Upper lobe of left lung (tissue), 6 donors: ENCODE data around the gene STH. TPM values are rescaled to one million over a fixed set of nuclear protein-coding genes. Genes with fewer than 3 reads are reported as not detected.

Source experiments
- ATAC-seq, 2 donors: fragments of 200-7000 bp; cut with Tn5 transposase; one replicate each; pipeline ENCODE4 v1.9.1; 2022; ENCODE audit warnings: mild to moderate bottlenecking in 2 of 2, moderate library complexity in 2 of 2; ENCODE audit not compliant: low FRiP score in 2 of 2
- DNase-seq, 2 donors: peaks; one replicate each; pipeline ENCODE4 v3.0.0-alpha.2; 2019 to 2020
- H3K27ac ChIP-seq, 4 donors: fragments of 200-600 bp; sonication (generic); one replicate each; pipeline ENCODE4 v1.5.1; 2016 to 2019
- H3K27me3 ChIP-seq, 4 donors: fragments of 200-600 bp; sonication (generic); one replicate each; pipeline ENCODE4 v1.5.1; 2017 to 2019
- H3K36me3 ChIP-seq, 4 donors: fragments of 200-600 bp; sonication (generic); one replicate each; pipeline ENCODE4 v1.5.1; 2016 to 2019
- H3K4me1 ChIP-seq, 4 donors: fragments of 200-600 bp; sonication (generic); one replicate each; pipeline ENCODE4 v1.5.1; 2018 to 2019
- H3K4me3 ChIP-seq, 4 donors: fragments of 200-600 bp; sonication (generic); one replicate each; pipeline ENCODE4 v1.5.1; 2017 to 2019; ENCODE audit warnings: mild to moderate bottlenecking in 2 of 4, moderate library complexity in 1 of 4
- H3K9me3 ChIP-seq, 4 donors: fragments of 200-600 bp; sonication (generic); one replicate each; pipeline ENCODE4 v1.5.1; 2018 to 2019
- EP300 ChIP-seq, 4 donors: sonication (generic); formaldehyde crosslinking; IDR thresholded peaks; one replicate each; pipeline ENCODE4 v1.5.1; 2017; ENCODE audit warnings: antibody characterized with exemption in 4 of 4, control low read depth in 2 of 4
- POLR2A ChIP-seq, 4 donors: fragments of 450-650 bp; IDR thresholded peaks; one replicate each; pipeline ENCODE4 v1.5.1; 2016 to 2017; ENCODE audit warnings: antibody characterized with exemption in 4 of 4, mild to moderate bottlenecking in 2 of 4
- POLR2AphosphoS5 ChIP-seq, 2 donors: sonication (generic); formaldehyde crosslinking; IDR thresholded peaks; one replicate each; pipeline ENCODE4 v1.5.1; 2017; ENCODE audit warnings: antibody characterized with exemption in 2 of 2
- WGBS, 2 donors: methylation state at CpG; one replicate each; pipeline ENCODE4 v1.1.5; 2017 to 2018; 5-methylcytosine and 5-hydroxymethylcytosine counted together
- total RNA-seq, 6 donors: library from RNA; depleted of rRNA in 4 of 6; stranded (reverse); fragments of >200 nt in 4 of 6; gene quantifications; one replicate each; pipeline versions ENCODE4 v1.1.0 to v1.2.1, GENCODE V29; 2016 to 2021
- TF ChIP-seq, protein P1 (sequence below), 6 experiments: fragments of 450-650 bp in 4 of 6; fragments of 200-600 bp in 2 of 6; sonication (generic) in 2 of 6; IDR thresholded peaks; one replicate each; pipeline ENCODE4 v1.5.1; 2016 to 2019; ENCODE audit warnings: antibody characterized with exemption in 6 of 6
- donor health status: DM: no; HTN: no; CAD: no; lungs with moderate emphysema.
- donor health status: DM: no; HTN: yes; CAD: no; lungs with severe emphysema.

STH gene
- total RNA-seq, 6 donors from 2014 or later = not detected

DNA sequence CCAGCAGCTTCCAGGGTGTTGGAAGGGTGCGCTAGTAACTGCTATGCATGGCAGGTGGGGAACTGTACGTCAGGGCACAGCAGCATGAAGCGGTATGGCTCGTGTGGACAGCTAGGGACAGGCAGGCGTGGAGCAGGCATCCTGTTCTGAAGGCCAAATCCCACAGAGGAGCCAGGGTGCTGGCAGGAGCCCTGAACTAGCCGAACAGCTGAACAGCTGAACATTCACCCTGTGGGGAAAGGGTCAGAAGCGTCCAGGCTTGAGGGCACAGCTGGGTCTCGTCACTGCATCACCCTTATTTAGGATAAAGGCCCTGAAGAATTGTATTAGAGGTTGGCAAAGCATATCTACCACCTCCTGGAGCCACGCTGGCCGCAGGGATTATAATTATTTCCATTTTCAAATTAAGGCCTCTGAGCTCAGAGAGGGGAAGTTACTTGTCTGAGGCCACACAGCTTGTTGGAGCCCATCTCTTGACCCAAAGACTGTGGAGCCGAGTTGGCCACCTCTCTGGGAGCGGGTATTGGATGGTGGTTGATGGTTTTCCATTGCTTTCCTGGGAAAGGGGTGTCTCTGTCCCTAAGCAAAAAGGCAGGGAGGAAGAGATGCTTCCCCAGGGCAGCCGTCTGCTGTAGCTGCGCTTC is 3.3 kb upstream of the STH start:
- ATAC-seq = no peak
- H3K36me3 ChIP-seq = no peaks in the 10 kb centered on the region
- H3K4me3 ChIP-seq = no peak overlapping the region
- no peak overlapping the region for H3K27ac ChIP-seq
- no peaks in the 10 kb centered on the region for H3K4me1 ChIP-seq
- no peak for DNase-seq
- H3K9me3 ChIP-seq = no peaks in the 10 kb centered on the region
- H3K27me3 ChIP-seq = no peaks in the 10 kb centered on the region
- 79 to 80% methylated on average over 13 to 14 of the region's 14 CpGs for whole genome bisulfite sequencing, 2 donors
- TF ChIP-seq, protein P1, sequence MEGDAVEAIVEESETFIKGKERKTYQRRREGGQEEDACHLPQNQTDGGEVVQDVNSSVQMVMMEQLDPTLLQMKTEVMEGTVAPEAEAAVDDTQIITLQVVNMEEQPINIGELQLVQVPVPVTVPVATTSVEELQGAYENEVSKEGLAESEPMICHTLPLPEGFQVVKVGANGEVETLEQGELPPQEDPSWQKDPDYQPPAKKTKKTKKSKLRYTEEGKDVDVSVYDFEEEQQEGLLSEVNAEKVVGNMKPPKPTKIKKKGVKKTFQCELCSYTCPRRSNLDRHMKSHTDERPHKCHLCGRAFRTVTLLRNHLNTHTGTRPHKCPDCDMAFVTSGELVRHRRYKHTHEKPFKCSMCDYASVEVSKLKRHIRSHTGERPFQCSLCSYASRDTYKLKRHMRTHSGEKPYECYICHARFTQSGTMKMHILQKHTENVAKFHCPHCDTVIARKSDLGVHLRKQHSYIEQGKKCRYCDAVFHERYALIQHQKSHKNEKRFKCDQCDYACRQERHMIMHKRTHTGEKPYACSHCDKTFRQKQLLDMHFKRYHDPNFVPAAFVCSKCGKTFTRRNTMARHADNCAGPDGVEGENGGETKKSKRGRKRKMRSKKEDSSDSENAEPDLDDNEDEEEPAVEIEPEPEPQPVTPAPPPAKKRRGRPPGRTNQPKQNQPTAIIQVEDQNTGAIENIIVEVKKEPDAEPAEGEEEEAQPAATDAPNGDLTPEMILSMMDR (IDR thresholded peaks at IDR 0.05) = no peak
- TF ChIP-seq POLR2AphosphoS5 (IDR thresholded peaks at IDR 0.05) = no peak
- no peak for TF ChIP-seq EP300 (IDR thresholded peaks at IDR 0.05)
- TF ChIP-seq POLR2A (IDR thresholded peaks at IDR 0.05) = no peak

DNA sequence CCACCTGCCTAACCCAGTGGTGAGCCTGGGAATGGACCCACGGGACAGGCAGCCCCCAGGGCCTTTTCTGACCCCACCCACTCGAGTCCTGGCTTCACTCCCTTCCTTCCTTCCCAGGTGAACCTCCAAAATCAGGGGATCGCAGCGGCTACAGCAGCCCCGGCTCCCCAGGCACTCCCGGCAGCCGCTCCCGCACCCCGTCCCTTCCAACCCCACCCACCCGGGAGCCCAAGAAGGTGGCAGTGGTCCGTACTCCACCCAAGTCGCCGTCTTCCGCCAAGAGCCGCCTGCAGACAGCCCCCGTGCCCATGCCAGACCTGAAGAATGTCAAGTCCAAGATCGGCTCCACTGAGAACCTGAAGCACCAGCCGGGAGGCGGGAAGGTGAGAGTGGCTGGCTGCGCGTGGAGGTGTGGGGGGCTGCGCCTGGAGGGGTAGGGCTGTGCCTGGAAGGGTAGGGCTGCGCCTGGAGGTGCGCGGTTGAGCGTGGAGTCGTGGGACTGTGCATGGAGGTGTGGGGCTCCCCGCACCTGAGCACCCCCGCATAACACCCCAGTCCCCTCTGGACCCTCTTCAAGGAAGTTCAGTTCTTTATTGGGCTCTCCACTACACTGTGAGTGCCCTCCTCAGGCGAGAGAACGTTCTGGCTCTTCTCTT is 2.6 kb upstream of the STH start:
- Histone ChIP-seq H3K27me3 (no peaks in the 10 kb centered on the region), H3K36me3 (no peaks in the 10 kb centered on the region), H3K4me1 (no peaks in the 10 kb centered on the region), H3K4me3 (no peak overlapping the region), H3K9me3 (no peaks in the 10 kb centered on the region), H3K27ac (no peak overlapping the region)
- WGBS, 2 donors = 81 to 84% methylated on average over 27 to 31 of the region's 31 CpGs
- ATAC-seq = no peak
- TF ChIP-seq POLR2AphosphoS5 (IDR thresholded peaks at IDR 0.05) = no peak
- no peak for TF ChIP-seq EP300 (IDR thresholded peaks at IDR 0.05)
- TF ChIP-seq, protein P1 (IDR thresholded peaks at IDR 0.05) = no peak
- no peak for TF ChIP-seq POLR2A (IDR thresholded peaks at IDR 0.05)
- no peak for DNase-seq

DNA sequence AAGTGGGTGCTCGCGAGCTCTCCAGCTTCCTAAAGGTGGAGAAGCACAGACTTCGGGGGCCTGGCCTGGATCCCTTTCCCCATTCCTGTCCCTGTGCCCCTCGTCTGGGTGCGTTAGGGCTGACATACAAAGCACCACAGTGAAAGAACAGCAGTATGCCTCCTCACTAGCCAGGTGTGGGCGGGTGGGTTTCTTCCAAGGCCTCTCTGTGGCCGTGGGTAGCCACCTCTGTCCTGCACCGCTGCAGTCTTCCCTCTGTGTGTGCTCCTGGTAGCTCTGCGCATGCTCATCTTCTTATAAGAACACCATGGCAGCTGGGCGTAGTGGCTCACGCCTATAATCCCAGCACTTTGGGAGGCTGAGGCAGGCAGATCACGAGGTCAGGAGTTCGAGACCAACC is 1.9 kb upstream of the STH start:
- ATAC-seq = no peak
- 83 to 94% methylated on average over 12 to 13 of the region's 13 CpGs for WGBS, 2 donors

DNA sequence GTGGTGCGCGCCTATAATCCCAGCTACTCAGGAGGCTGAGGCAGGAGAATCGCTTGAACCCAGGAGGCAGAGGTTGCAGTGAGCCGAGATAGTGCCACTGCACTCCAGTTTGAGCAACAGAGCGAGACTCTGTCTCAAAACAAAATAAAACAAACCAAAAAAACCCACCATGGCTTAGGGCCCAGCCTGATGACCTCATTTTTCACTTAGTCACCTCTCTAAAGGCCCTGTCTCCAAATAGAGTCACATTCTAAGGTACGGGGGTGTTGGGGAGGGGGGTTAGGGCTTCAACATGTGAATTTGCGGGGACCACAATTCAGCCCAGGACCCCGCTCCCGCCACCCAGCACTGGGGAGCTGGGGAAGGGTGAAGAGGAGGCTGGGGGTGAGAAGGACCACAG is 1.4 kb upstream of the STH start:
- H3K4me1 ChIP-seq = peaks cover 0 to under 1% (median 0%) of the 10 kb centered on the region in 4 donors
- no peak for DNase-seq
- ATAC-seq = no peak
- no peaks in the 10 kb centered on the region for H3K27me3 ChIP-seq
- H3K27ac ChIP-seq = no peak overlapping the region
- H3K4me3 ChIP-seq = no peak overlapping the region
- TF ChIP-seq EP300 (IDR thresholded peaks at IDR 0.05) = no peak
- TF ChIP-seq, protein P1 (IDR thresholded peaks at IDR 0.05) = no peak
- H3K36me3 ChIP-seq = no peaks in the 10 kb centered on the region
- 85 to 94% methylated on average over 6 to 9 of the region's 9 CpGs for WGBS, 2 donors
- H3K9me3 ChIP-seq = no peaks in the 10 kb centered on the region

More for the DNA sequence above, 1.9 kb upstream of the STH start:
- no peaks in the 10 kb centered on the region for H3K36me3 ChIP-seq
- H3K9me3 ChIP-seq = no peaks in the 10 kb centered on the region
- no peaks in the 10 kb centered on the region for H3K27me3 ChIP-seq
- H3K4me1 ChIP-seq = no peaks in the 10 kb centered on the region
- no peak overlapping the region for H3K4me3 ChIP-seq
- TF ChIP-seq, protein P1 (IDR thresholded peaks at IDR 0.05) = no peak
- no peak for TF ChIP-seq POLR2A (IDR thresholded peaks at IDR 0.05)
- TF ChIP-seq POLR2AphosphoS5 (IDR thresholded peaks at IDR 0.05) = no peak
- no peak for TF ChIP-seq EP300 (IDR thresholded peaks at IDR 0.05)
- H3K27ac ChIP-seq = no peak overlapping the region
- DNase-seq = no peak

DNA sequence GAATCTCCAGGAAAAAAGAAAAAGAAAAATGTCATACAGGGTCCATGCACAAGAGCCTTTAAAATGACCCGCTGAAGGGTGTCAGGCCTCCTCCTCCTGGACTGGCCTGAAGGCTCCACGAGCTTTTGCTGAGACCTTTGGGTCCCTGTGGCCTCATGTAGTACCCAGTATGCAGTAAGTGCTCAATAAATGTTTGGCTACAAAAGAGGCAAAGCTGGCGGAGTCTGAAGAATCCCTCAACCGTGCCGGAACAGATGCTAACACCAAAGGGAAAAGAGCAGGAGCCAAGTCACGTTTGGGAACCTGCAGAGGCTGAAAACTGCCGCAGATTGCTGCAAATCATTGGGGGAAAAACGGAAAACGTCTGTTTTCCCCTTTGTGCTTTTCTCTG is 845 bp downstream of the STH start:
- DNase-seq (no peak), ATAC-seq (no peak)
- Histone ChIP-seq H3K4me3 (no peak overlapping the region), H3K27me3 (no peaks in the 10 kb centered on the region), H3K9me3 (no peaks in the 10 kb centered on the region), H3K27ac (no peak overlapping the region), H3K36me3 (no peaks in the 10 kb centered on the region), H3K4me1 (peaks cover 0 to 3% (median 0%) of the 10 kb centered on the region in 4 donors)
- TF ChIP-seq, protein P1 (IDR thresholded peaks at IDR 0.05) = no peak
- TF ChIP-seq EP300 (IDR thresholded peaks at IDR 0.05) = no peak
- TF ChIP-seq POLR2A (IDR thresholded peaks at IDR 0.05) = no peak
- no peak for TF ChIP-seq POLR2AphosphoS5 (IDR thresholded peaks at IDR 0.05)
- 85 to 89% methylated on average over 9 of the region's 9 CpGs for WGBS, 2 donors
